HEK293 (cell line): ENCODE measurements around the gene ELAPOR2.

Experiments used
- CTCF ChIA-PET: fragments of 350-600 bp; formaldehyde crosslinking; extraction: SDS; loops from one replicate; lab custom pipeline; 2021; ENCODE audit warnings: antibody characterized with exemption; lab: Yijun Ruan, JAX
- POLR2A ChIA-PET: fragments of 300-600 bp; formaldehyde crosslinking; extraction: SDS; loops from one replicate; lab custom pipeline; 2020; ENCODE audit warnings: antibody characterized with exemption, inconsistent platforms; lab: Yijun Ruan, JAX
- H3K27ac ChIP-seq: fragments of 200-500 bp; sonication (Bioruptor generic); 2 replicates; pipeline ENCODE4 v1.5.1; 2014; ENCODE audit warnings: low read depth, low read length, control low read depth, inconsistent platforms; ENCODE audit errors: extremely low read depth
- H3K36me3 ChIP-seq, 2 experiments: fragments of 200-500 bp in 1 of 2; sonication (Bioruptor generic) in 1 of 2; 1 replicate in 1 of 2; 2 replicates in 1 of 2; pipeline ENCODE4 v1.5.1; 2014 to 2017; ENCODE audit warnings: inconsistent platforms in 2 of 2, low read length in 2 of 2; ENCODE audit not compliant: control insufficient read depth in 2 of 2, insufficient read depth in 1 of 2
- H3K4me1 ChIP-seq: fragments of 200-500 bp; sonication (Bioruptor generic); 2 replicates; pipeline ENCODE4 v1.5.1; 2014; ENCODE audit warnings: mild to moderate bottlenecking, low read length, inconsistent platforms; ENCODE audit not compliant: control insufficient read depth, insufficient read depth
- H3K4me3 ChIP-seq: 2 replicates; pipeline ENCODE4 v1.5.1; 2011; ENCODE audit warnings: low read depth, mild to moderate bottlenecking, control low read depth, low read length, moderate library complexity
- H3K9me3 ChIP-seq: fragments of 200-500 bp; sonication (Bioruptor generic); 2 replicates; pipeline ENCODE4 v1.5.1; 2014; ENCODE audit warnings: low read depth, low read length, inconsistent platforms; ENCODE audit not compliant: control insufficient read depth, insufficient read depth
- CTCF ChIP-seq: fragments of 450-650 bp; formaldehyde crosslinking; IDR thresholded peaks from 2 replicates; pipeline ENCODE4 v1.5.1; 2016; ENCODE audit warnings: missing biosample characterization, missing genetic modification characterization
- OSR2 ChIP-seq: fragments of 450-650 bp; formaldehyde crosslinking; IDR thresholded peaks from 2 replicates; pipeline ENCODE4 v1.5.1; 2016; ENCODE audit warnings: missing biosample characterization, missing genetic modification characterization
- REPIN1 ChIP-seq: fragments of 450-650 bp; formaldehyde crosslinking; IDR thresholded peaks from 2 replicates; pipeline ENCODE4 v1.5.1; 2017; ENCODE audit warnings: missing biosample characterization, missing genetic modification characterization, low read depth
- SCRT1 ChIP-seq: fragments of 450-650 bp; formaldehyde crosslinking; IDR thresholded peaks from 2 replicates; pipeline ENCODE4 v1.5.1; 2016; ENCODE audit warnings: missing biosample characterization, missing genetic modification characterization, borderline replicate concordance
- SP3 ChIP-seq: fragments of 450-650 bp; formaldehyde crosslinking; IDR thresholded peaks from 2 replicates; pipeline ENCODE4 v1.5.1; 2016; ENCODE audit warnings: missing biosample characterization, missing genetic modification characterization
- SP7 ChIP-seq: fragments of 450-650 bp; formaldehyde crosslinking; IDR thresholded peaks from 2 replicates; pipeline ENCODE4 v1.5.1; 2016; ENCODE audit warnings: missing biosample characterization, missing genetic modification characterization
- ZFP69B ChIP-seq: fragments of 450-650 bp; formaldehyde crosslinking; IDR thresholded peaks from 2 replicates; pipeline ENCODE4 v1.5.1; 2016; ENCODE audit warnings: missing biosample characterization, missing genetic modification characterization
- ZNF138 ChIP-seq: fragments of 450-650 bp; formaldehyde crosslinking; IDR thresholded peaks from 2 replicates; pipeline ENCODE4 v1.5.1; 2016; ENCODE audit warnings: missing biosample characterization, missing genetic modification characterization, borderline replicate concordance
- ZNF140 ChIP-seq: fragments of 450-650 bp; formaldehyde crosslinking; IDR thresholded peaks from 2 replicates; pipeline ENCODE4 v1.5.1; 2016; ENCODE audit warnings: missing biosample characterization, missing genetic modification characterization
- ZNF157 ChIP-seq: fragments of 450-650 bp; formaldehyde crosslinking; IDR thresholded peaks from 2 replicates; pipeline ENCODE4 v1.5.1; 2016; ENCODE audit warnings: missing biosample characterization, missing genetic modification characterization
- ZNF23 ChIP-seq: fragments of 450-650 bp; formaldehyde crosslinking; IDR thresholded peaks from 2 replicates; pipeline ENCODE4 v1.5.1; 2016; ENCODE audit warnings: missing biosample characterization, missing genetic modification characterization, borderline replicate concordance
- ZNF239 ChIP-seq: fragments of 450-650 bp; formaldehyde crosslinking; IDR thresholded peaks from 2 replicates; pipeline ENCODE4 v1.5.1; 2016; ENCODE audit warnings: missing biosample characterization, missing genetic modification characterization
- ZNF302 ChIP-seq: fragments of 450-650 bp; formaldehyde crosslinking; IDR thresholded peaks from 2 replicates; pipeline ENCODE4 v1.5.1; 2016; ENCODE audit warnings: missing biosample characterization, missing genetic modification characterization, low read depth
- ZNF514 ChIP-seq: fragments of 450-650 bp; formaldehyde crosslinking; IDR thresholded peaks from 2 replicates; pipeline ENCODE4 v1.5.1; 2016; ENCODE audit warnings: missing biosample characterization, missing genetic modification characterization
- ZNF544 ChIP-seq: fragments of 450-650 bp; formaldehyde crosslinking; IDR thresholded peaks from 2 replicates; pipeline ENCODE4 v1.5.0; 2017; ENCODE audit warnings: missing biosample characterization, missing genetic modification characterization
- ZNF624 ChIP-seq: fragments of 450-650 bp; formaldehyde crosslinking; IDR thresholded peaks from 2 replicates; pipeline ENCODE4 v1.5.1; 2017; ENCODE audit warnings: missing biosample characterization, missing genetic modification characterization
- ZNF626 ChIP-seq: fragments of 450-650 bp; sonication (Bioruptor Pico); formaldehyde crosslinking; IDR thresholded peaks from 2 replicates; pipeline ENCODE4 v1.5.1; 2018; ENCODE audit warnings: missing biosample characterization, missing genetic modification characterization, inconsistent platforms
- ZNF677 ChIP-seq: fragments of 450-650 bp; IDR thresholded peaks from 2 replicates; pipeline ENCODE4 v1.5.0; 2018; ENCODE audit warnings: missing biosample characterization, mild to moderate bottlenecking, missing genetic modification characterization, moderate library complexity
- ZNF701 ChIP-seq: fragments of 450-650 bp; formaldehyde crosslinking; IDR thresholded peaks from 2 replicates; pipeline ENCODE4 v1.5.1; 2016; ENCODE audit warnings: missing biosample characterization, missing genetic modification characterization
- ZNF777 ChIP-seq: fragments of 450-650 bp; formaldehyde crosslinking; IDR thresholded peaks from 2 replicates; pipeline ENCODE4 v1.5.1; 2017; ENCODE audit warnings: missing biosample characterization, missing genetic modification characterization, borderline replicate concordance
- ZNF792 ChIP-seq: fragments of 450-650 bp; formaldehyde crosslinking; IDR thresholded peaks from 2 replicates; pipeline ENCODE4 v1.5.1; 2016; ENCODE audit warnings: missing biosample characterization, missing genetic modification characterization
- ZNF837 ChIP-seq: fragments of 450-650 bp; formaldehyde crosslinking; IDR thresholded peaks from 2 replicates; pipeline ENCODE4 v1.5.1; 2016; ENCODE audit warnings: missing biosample characterization, missing genetic modification characterization
- TF ChIP-seq, protein P1 (sequence below): fragments of 450-650 bp; formaldehyde crosslinking; IDR thresholded peaks from 2 replicates; pipeline ENCODE4 v1.5.1; 2016; ENCODE audit warnings: missing biosample characterization, missing genetic modification characterization
- TF ChIP-seq, protein P2 (sequence below): IDR thresholded peaks from 2 replicates; pipeline ENCODE4 v1.6.1; 2011; ENCODE audit warnings: mild to moderate bottlenecking, low read depth, low read length, borderline replicate concordance
- TF ChIP-seq, protein P3 (sequence below): fragments of 450-650 bp; formaldehyde crosslinking; IDR thresholded peaks from 2 replicates; pipeline ENCODE4 v1.5.1; 2017; ENCODE audit warnings: missing biosample characterization, missing genetic modification characterization
- TF ChIP-seq, protein P4 (sequence below): fragments of 450-650 bp; formaldehyde crosslinking; IDR thresholded peaks from 2 replicates; pipeline ENCODE4 v1.5.1; 2016; ENCODE audit warnings: missing biosample characterization, missing genetic modification characterization, borderline replicate concordance

ELAPOR2 gene

GRCh38 chr7:87083865-87084519 lies 24.5 kb upstream of the ELAPOR2 start:
- H3K9me3 ChIP-seq: no peaks in the 10 kb centered on the region
- TF ChIP-seq ZNF514 (tag by site-specific recombination): no peak
- no peak for TF ChIP-seq ZNF624 (tag by site-specific recombination)
- TF ChIP-seq, protein P1, sequence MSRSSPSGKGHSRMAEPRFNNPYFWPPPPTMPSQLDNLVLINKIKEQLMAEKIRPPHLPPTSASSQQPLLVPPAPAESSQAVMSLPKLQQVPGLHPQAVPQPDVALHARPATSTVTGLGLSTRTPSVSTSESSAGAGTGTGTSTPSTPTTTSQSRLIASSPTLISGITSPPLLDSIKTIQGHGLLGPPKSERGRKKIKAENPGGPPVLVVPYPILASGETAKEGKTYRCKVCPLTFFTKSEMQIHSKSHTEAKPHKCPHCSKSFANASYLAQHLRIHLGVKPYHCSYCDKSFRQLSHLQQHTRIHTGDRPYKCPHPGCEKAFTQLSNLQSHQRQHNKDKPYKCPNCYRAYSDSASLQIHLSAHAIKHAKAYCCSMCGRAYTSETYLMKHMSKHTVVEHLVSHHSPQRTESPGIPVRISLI (tag by site-specific recombination): no peak
- no peak for TF ChIP-seq ZNF544 (tag by site-specific recombination)
- no peak for TF ChIP-seq ZFP69B (tag by site-specific recombination)
- no peak for TF ChIP-seq OSR2 (tag by site-specific recombination)
- TF ChIP-seq SP3 (tag by site-specific recombination): no peak
- TF ChIP-seq SP7 (tag by site-specific recombination): no peak
- TF ChIP-seq, protein P2, sequence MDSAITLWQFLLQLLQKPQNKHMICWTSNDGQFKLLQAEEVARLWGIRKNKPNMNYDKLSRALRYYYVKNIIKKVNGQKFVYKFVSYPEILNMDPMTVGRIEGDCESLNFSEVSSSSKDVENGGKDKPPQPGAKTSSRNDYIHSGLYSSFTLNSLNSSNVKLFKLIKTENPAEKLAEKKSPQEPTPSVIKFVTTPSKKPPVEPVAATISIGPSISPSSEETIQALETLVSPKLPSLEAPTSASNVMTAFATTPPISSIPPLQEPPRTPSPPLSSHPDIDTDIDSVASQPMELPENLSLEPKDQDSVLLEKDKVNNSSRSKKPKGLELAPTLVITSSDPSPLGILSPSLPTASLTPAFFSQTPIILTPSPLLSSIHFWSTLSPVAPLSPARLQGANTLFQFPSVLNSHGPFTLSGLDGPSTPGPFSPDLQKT: no peak
- TF ChIP-seq ZNF138: no peak
- no peak overlapping the region for H3K4me3 ChIP-seq
- no peaks in the 10 kb centered on the region for H3K4me1 ChIP-seq
- no peak overlapping the region for H3K27ac ChIP-seq
- H3K36me3 ChIP-seq: no peaks in the 10 kb centered on the region
- ChIA-PET POLR2A (no interaction called here), CTCF (no interaction called here)

GRCh38 chr7:87082675-87083074 lies 23.2 kb upstream of the ELAPOR2 start:
- Histone ChIP-seq H3K4me1 (no peaks in the 10 kb centered on the region), H3K36me3 (no peaks in the 10 kb centered on the region)
- TF ChIP-seq ZNF626 (tag by site-specific recombination): no peak
- TF ChIP-seq, protein P3, sequence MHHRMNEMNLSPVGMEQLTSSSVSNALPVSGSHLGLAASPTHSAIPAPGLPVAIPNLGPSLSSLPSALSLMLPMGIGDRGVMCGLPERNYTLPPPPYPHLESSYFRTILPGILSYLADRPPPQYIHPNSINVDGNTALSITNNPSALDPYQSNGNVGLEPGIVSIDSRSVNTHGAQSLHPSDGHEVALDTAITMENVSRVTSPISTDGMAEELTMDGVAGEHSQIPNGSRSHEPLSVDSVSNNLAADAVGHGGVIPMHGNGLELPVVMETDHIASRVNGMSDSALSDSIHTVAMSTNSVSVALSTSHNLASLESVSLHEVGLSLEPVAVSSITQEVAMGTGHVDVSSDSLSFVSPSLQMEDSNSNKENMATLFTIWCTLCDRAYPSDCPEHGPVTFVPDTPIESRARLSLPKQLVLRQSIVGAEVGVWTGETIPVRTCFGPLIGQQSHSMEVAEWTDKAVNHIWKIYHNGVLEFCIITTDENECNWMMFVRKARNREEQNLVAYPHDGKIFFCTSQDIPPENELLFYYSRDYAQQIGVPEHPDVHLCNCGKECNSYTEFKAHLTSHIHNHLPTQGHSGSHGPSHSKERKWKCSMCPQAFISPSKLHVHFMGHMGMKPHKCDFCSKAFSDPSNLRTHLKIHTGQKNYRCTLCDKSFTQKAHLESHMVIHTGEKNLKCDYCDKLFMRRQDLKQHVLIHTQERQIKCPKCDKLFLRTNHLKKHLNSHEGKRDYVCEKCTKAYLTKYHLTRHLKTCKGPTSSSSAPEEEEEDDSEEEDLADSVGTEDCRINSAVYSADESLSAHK (tag by site-specific recombination): no peak
- no peak for TF ChIP-seq CTCF
- TF ChIP-seq ZNF792 (tag by site-specific recombination): no peak
- no peak for TF ChIP-seq REPIN1 (tag by site-specific recombination)
- TF ChIP-seq, protein P4, sequence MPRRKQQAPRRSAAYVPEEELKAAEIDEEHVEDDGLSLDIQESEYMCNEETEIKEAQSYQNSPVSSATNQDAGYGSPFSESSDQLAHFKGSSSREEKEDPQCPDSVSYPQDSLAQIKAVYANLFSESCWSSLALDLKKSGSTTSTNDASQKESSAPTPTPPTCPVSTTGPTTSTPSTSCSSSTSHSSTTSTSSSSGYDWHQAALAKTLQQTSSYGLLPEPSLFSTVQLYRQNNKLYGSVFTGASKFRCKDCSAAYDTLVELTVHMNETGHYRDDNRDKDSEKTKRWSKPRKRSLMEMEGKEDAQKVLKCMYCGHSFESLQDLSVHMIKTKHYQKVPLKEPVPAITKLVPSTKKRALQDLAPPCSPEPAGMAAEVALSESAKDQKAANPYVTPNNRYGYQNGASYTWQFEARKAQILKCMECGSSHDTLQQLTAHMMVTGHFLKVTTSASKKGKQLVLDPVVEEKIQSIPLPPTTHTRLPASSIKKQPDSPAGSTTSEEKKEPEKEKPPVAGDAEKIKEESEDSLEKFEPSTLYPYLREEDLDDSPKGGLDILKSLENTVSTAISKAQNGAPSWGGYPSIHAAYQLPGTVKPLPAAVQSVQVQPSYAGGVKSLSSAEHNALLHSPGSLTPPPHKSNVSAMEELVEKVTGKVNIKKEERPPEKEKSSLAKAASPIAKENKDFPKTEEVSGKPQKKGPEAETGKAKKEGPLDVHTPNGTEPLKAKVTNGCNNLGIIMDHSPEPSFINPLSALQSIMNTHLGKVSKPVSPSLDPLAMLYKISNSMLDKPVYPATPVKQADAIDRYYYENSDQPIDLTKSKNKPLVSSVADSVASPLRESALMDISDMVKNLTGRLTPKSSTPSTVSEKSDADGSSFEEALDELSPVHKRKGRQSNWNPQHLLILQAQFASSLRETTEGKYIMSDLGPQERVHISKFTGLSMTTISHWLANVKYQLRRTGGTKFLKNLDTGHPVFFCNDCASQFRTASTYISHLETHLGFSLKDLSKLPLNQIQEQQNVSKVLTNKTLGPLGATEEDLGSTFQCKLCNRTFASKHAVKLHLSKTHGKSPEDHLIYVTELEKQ (tag by site-specific recombination): no peak
- TF ChIP-seq ZNF239 (tag by site-specific recombination): no peak
- TF ChIP-seq SCRT1 (tag by site-specific recombination): no peak
- TF ChIP-seq ZNF514 (tag by site-specific recombination): no peak
- no peak for TF ChIP-seq ZNF677 (tag by site-specific recombination)
- TF ChIP-seq ZNF157 (tag by site-specific recombination): no peak
- no peak for TF ChIP-seq ZNF140
- no peak for TF ChIP-seq ZNF777 (tag by site-specific recombination)
- no peak for TF ChIP-seq ZNF23 (tag by site-specific recombination)
- TF ChIP-seq ZNF701: no peak
- no peak for TF ChIP-seq ZNF302 (tag by site-specific recombination)
- no peak for TF ChIP-seq ZNF837
- TF ChIP-seq, all 188 proteins: peak for 0
- H3K4me3 ChIP-seq: no peak overlapping the region
- H3K27ac ChIP-seq: no peak overlapping the region
- ChIA-PET POLR2A (interaction anchor here (0.6 kb wide), 1 partner anchor 77 kb away, joined by 3 read pairs; no protein-coding TSS in a partner anchor), CTCF (interaction anchor here (1.0 kb wide), 1 partner anchor 169 kb away, joined by 4 read pairs; no protein-coding TSS in a partner anchor)
- no peaks in the 10 kb centered on the region for H3K9me3 ChIP-seq
